Subcutaneous adipose tissue (tissue), 4 donors: ENCODE results near the gene EXD3. TPM values are rescaled to one million over a fixed set of nuclear protein-coding genes. Genes with fewer than 3 reads are reported as not detected.

Source experiments
- total RNA-seq, 4 donors: library from RNA; depleted of rRNA; stranded (reverse); fragments of >200 nt; gene quantifications; one replicate each; pipeline ENCODE4 v1.1.0, GENCODE V29; 2016
- TF ChIP-seq, protein P1 (sequence below): fragments of 450-650 bp; IDR thresholded peaks from one replicate; pipeline ENCODE4 v1.5.1; 2016; ENCODE audit warnings: low read depth, mild to moderate bottlenecking, control low read depth, antibody characterized with exemption, moderate library complexity

Gene EXD3
- total RNA-seq, 4 donors from 2014 or later: 7.5 to 44.6 (median 10.5) TPM

DNA sequence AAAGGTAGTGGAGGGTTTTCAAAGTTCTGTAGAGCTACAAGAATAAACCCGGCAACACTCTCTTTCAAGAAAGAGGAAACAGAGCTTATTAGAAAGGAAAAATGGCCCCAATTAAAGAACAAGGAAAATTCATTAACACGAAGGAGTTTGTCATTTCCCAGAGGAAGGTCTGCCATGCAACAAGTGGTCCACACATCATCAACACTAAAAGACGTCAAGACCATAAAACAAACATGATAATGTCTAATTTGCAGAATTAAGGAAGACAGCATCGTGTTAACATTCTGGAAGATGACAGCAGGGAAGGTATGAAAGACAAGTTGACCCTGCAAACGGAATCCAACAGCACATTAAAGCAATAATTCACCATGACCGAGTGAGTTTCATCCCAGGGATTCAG, 92.3 kb downstream of the EXD3 start:
- TF ChIP-seq, protein P1, sequence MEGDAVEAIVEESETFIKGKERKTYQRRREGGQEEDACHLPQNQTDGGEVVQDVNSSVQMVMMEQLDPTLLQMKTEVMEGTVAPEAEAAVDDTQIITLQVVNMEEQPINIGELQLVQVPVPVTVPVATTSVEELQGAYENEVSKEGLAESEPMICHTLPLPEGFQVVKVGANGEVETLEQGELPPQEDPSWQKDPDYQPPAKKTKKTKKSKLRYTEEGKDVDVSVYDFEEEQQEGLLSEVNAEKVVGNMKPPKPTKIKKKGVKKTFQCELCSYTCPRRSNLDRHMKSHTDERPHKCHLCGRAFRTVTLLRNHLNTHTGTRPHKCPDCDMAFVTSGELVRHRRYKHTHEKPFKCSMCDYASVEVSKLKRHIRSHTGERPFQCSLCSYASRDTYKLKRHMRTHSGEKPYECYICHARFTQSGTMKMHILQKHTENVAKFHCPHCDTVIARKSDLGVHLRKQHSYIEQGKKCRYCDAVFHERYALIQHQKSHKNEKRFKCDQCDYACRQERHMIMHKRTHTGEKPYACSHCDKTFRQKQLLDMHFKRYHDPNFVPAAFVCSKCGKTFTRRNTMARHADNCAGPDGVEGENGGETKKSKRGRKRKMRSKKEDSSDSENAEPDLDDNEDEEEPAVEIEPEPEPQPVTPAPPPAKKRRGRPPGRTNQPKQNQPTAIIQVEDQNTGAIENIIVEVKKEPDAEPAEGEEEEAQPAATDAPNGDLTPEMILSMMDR: no peak

DNA sequence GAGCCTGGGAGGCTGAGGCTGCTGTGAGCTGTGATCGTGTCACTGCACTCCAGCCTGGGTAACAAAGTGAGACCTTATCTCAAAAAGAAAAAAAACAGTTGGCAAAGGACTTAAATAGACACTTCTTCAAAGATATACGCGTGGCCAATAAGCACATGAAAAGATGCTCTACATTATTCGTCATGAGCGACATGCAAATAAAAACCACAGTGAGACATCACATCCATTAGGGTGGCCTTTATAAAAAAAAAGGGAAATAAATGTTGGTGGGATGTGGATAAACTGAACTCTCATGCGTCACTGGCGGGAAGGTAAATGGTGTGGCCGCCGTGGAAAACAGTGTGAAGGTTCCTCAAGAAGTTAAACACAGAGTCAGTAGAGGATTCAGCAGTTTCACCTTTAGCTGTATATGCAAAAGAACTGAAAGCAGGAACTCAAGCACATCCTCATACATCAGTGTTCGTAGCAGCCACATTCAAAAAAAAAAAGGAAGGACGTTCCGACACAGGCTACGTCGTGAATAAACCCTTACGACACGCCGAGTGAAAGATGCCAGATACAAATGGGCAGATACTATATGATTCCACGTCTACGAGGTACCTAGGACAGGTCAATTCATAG, 96.4 kb downstream of the EXD3 start:
- TF ChIP-seq, protein P1: no peak

DNA sequence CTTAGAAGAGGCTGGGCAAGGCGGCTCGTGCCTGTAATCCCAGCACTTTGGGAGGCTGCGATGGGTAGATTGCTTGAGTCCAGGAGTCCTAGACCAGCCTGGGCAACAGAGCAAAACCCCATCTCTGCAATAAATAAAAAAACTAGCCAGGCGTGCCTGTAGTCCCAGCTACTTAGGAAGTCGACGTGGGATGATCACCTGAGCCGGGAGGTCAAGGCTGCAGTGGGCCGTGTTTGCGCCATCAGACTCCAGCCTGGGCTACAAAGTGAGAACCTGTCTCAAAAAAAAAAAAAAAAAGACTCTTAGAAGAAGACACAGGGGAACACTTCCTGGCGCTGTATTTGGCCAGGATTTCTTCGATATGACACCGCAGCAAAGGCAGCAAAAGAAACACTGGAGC, 97.2 kb downstream of the EXD3 start:
- TF ChIP-seq, protein P1: no peak

DNA sequence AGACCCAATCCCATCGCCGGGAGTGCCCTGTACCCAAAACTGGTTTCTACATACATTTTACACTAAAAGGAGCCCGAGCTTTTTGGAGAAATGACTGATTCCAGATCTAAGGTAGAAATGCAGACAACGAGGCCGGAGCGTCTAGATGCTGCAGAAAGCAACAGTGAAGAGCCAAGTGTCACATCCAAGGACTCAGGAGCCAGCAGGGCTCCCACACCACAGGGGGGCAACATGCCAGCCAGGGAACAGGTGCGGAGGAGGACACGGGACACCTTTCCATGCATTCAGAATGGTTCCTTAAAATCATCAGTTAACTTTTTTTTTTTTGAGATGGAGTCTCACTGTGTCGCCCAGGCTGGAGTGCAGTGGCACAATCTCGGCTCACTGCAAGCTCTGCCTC, 97.8 kb downstream of the EXD3 start:
- TF ChIP-seq, protein P1: no peak

DNA sequence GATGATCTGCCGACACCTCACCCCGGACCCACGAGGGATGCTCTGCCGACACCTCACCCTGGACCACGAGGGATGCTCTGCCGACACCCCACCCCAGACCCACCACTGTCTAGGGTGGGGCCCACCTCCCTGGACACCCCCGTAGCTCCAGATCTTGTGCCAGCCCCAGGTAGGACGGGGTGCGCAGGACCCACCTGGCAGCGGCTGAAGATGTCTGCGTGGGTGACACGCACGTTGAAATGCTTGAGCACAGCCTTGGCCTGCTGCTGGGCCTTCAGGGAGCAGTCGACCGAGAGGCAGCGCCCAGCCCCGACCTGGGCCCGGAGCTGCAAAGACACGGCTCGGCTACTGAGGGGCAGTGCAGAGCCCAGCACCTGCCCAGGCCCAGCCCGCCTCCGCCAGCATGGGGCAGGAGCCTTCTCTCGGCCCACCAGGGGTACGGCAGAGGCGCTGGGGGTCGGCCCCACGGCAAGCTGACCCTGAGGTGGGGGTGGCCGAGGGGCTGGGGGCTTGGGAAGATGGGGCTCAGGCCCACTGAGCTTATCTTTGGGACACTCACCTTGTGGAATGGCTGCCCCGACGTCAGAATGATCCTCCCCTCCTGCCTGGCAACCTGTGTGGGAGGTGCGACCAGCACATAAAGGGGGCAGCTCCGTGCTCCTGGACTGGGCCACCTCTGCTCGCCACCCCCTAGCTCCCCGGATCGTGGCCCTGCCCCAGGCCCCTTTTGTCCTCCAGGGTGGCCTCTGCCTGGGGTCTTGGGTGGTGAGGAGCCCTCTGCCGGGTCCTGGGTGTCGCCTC, 99.2 kb downstream of the EXD3 start:
- TF ChIP-seq, protein P1: no peak

DNA sequence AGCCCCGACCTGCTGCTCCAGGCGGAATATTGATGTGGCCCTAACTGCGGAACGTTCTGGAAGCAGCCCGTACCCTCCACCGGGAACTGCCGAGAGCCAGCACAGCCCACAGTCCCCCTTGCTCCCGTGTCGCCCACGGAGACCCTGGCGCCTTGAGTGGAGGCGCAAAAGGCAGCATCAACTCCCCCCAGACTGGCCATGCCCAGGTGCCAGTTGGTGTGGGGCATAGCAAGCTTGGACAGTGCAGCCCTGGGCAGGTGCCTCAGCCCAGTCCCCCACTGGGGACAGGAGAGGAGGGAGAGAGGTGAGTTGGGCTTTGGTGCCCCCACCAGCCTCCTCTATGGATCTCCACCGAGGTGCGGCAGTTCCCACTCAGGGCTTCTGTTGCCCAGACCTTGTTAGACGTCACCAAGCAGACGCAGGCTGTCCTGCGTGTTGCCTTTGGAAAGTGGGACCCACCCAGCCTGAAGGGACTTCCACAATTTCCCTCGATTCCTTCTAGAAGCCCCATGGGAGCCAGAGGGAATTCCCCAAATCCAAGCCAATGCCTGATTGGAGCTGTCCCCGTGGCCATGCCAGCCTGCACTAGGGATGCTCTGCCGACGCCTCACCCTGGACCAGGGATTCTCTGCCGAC, 101.1 kb downstream of the EXD3 start:
- TF ChIP-seq, protein P1: no peak
